Activated naive CD4-positive, alpha-beta T cell treated with anti-CD3 and anti-CD28 coated beads, Interleukin-2, amount 10 ng/mL, durations not matched to agents 7 days and 5 days (primary cell): ENCODE data around the gene TRDMT1.

ENCODE experiments used
- CTCF ChIA-PET: fragments of 350-600 bp; sonication (Branson Sonifier 250); formaldehyde crosslinking; loops from one replicate; lab custom pipeline; 2021; ENCODE audit warnings: antibody characterized with exemption; lab: Charles Lee
- DNase-seq: peaks from one replicate; pipeline ENCODE4 v3.0.0-alpha.2; 2020
- H3K27ac Mint-ChIP-seq: one replicate; pipeline ENCODE4 v1.8.0; 2021; ENCODE audit warnings: mild to moderate bottlenecking, moderate library complexity, mixed read lengths
- H3K27me3 Mint-ChIP-seq: one replicate; pipeline ENCODE4 v1.8.0; 2021; ENCODE audit warnings: mild to moderate bottlenecking, mixed read lengths
- H3K36me3 Mint-ChIP-seq: one replicate; pipeline ENCODE4 v1.8.0; 2021; ENCODE audit warnings: mixed read lengths
- H3K4me1 Mint-ChIP-seq: one replicate; pipeline ENCODE4 v1.8.0; 2021; ENCODE audit warnings: mixed read lengths
- H3K4me3 Mint-ChIP-seq: one replicate; pipeline ENCODE4 v1.8.0; 2021; ENCODE audit warnings: mild to moderate bottlenecking, moderate library complexity, mixed read lengths
- H3K9me3 Mint-ChIP-seq: one replicate; pipeline ENCODE4 v1.8.0; 2021; ENCODE audit warnings: mixed read lengths

Gene TRDMT1

GRCh38 chr10:17196045-17196444 is 5.4 kb downstream of the TRDMT1 start:
- H3K9me3 Mint-ChIP-seq, result no peaks in the 10 kb centered on the region
- H3K36me3 Mint-ChIP-seq, result peaks cover 5% of the 10 kb centered on the region
- DNase-seq, result no peak
- H3K27me3 Mint-ChIP-seq, result peaks cover 5% of the 10 kb centered on the region
- CTCF ChIA-PET, result no interaction called here
- no peak overlapping the region for H3K27ac Mint-ChIP-seq
- H3K4me1 Mint-ChIP-seq, result peaks cover 20% of the 10 kb centered on the region
- H3K4me3 Mint-ChIP-seq, result no peak overlapping the region

GRCh38 chr10:17195083-17195482 is 6.4 kb downstream of the TRDMT1 start:
- CTCF ChIA-PET, result no interaction called here
- H3K27me3 Mint-ChIP-seq, result peaks cover 5% of the 10 kb centered on the region
- no peak overlapping the region for H3K4me3 Mint-ChIP-seq
- H3K9me3 Mint-ChIP-seq, result no peaks in the 10 kb centered on the region
- H3K36me3 Mint-ChIP-seq, result peaks cover 5% of the 10 kb centered on the region
- no peak for DNase-seq
- no peak overlapping the region for H3K27ac Mint-ChIP-seq
- H3K4me1 Mint-ChIP-seq, result peaks cover 11% of the 10 kb centered on the region

GRCh38 chr10:17190602-17191001 is 10.9 kb downstream of the TRDMT1 start:
- CTCF ChIA-PET, result interaction anchor here (1.5 kb wide), 1 partner anchor 15 kb away, joined by 3 read pairs; no protein-coding TSS in a partner anchor
- DNase-seq, result no peak
- Mint-ChIP-seq H3K9me3 (no peaks in the 10 kb centered on the region), H3K4me1 (no peaks in the 10 kb centered on the region), H3K4me3 (no peak overlapping the region), H3K27me3 (peaks cover 5% of the 10 kb centered on the region), H3K27ac (no peak overlapping the region), H3K36me3 (peaks cover 3% of the 10 kb centered on the region)

GRCh38 chr10:17188644-17189172 is 12.8 kb downstream of the TRDMT1 start:
- H3K4me3 Mint-ChIP-seq, result no peak overlapping the region
- no peak overlapping the region for H3K27ac Mint-ChIP-seq
- H3K9me3 Mint-ChIP-seq, result no peaks in the 10 kb centered on the region
- DNase-seq, result no peak
- H3K27me3 Mint-ChIP-seq, result peaks cover 5% of the 10 kb centered on the region
- H3K4me1 Mint-ChIP-seq, result peaks cover 2% of the 10 kb centered on the region
- CTCF ChIA-PET, result no interaction called here
- H3K36me3 Mint-ChIP-seq, result no peaks in the 10 kb centered on the region

GRCh38 chr10:17185873-17186272 is 15.6 kb downstream of the TRDMT1 start:
- Mint-ChIP-seq H3K9me3 (no peaks in the 10 kb centered on the region), H3K27ac (no peak overlapping the region), H3K4me3 (no peak overlapping the region), H3K27me3 (no peaks in the 10 kb centered on the region), H3K4me1 (peaks cover 5% of the 10 kb centered on the region), H3K36me3 (no peaks in the 10 kb centered on the region)
- DNase-seq, result no peak
- CTCF ChIA-PET, result no interaction called here

- no peak for DNase-seq
- H3K9me3 Mint-ChIP-seq, result no peaks in the 10 kb centered on the region
- no peak overlapping the region for H3K27ac Mint-ChIP-seq
- no peaks in the 10 kb centered on the region for H3K36me3 Mint-ChIP-seq
- CTCF ChIA-PET, result interaction anchor here (0.7 to 1.4 kb wide), 3 partner anchors 9 to 330 kb away, joined by 3 read pairs; no protein-coding TSS in a partner anchor
- peaks cover 5% of the 10 kb centered on the region for H3K4me1 Mint-ChIP-seq
- no peaks in the 10 kb centered on the region for H3K27me3 Mint-ChIP-seq
- no peak overlapping the region for H3K4me3 Mint-ChIP-seq
Observed at GRCh38 chr10:17183110-17183509, 18.4 kb downstream of the TRDMT1 start.

- Mint-ChIP-seq H3K4me1 (peaks cover 5% of the 10 kb centered on the region), H3K27me3 (no peaks in the 10 kb centered on the region), H3K4me3 (no peak overlapping the region), H3K27ac (no peak overlapping the region), H3K36me3 (no peaks in the 10 kb centered on the region), H3K9me3 (no peaks in the 10 kb centered on the region)
- CTCF ChIA-PET, result no interaction called here
- DNase-seq, result no peak
Observed at GRCh38 chr10:17181751-17182150, 19.7 kb downstream of the TRDMT1 start.

- no peaks in the 10 kb centered on the region for H3K27me3 Mint-ChIP-seq
- H3K9me3 Mint-ChIP-seq, result no peaks in the 10 kb centered on the region
- DNase-seq, result no peak
- no peaks in the 10 kb centered on the region for H3K36me3 Mint-ChIP-seq
- CTCF ChIA-PET, result no interaction called here
- H3K4me1 Mint-ChIP-seq, result peaks cover 8% of the 10 kb centered on the region
- no peak overlapping the region for H3K27ac Mint-ChIP-seq
- no peak overlapping the region for H3K4me3 Mint-ChIP-seq
Observed at GRCh38 chr10:17181110-17181509, 20.4 kb downstream of the TRDMT1 start.

GRCh38 chr10:17179002-17179401 is 22.5 kb downstream of the TRDMT1 start:
- CTCF ChIA-PET, result interaction anchor here (1.1 kb wide), 1 partner anchor 287 kb away, joined by 3 read pairs; no protein-coding TSS in a partner anchor
- no peaks in the 10 kb centered on the region for H3K9me3 Mint-ChIP-seq
- DNase-seq, result no peak
- H3K27me3 Mint-ChIP-seq, result no peaks in the 10 kb centered on the region
- H3K36me3 Mint-ChIP-seq, result peaks cover 2% of the 10 kb centered on the region
- H3K27ac Mint-ChIP-seq, result no peak overlapping the region
- no peak overlapping the region for H3K4me3 Mint-ChIP-seq
- H3K4me1 Mint-ChIP-seq, result peaks cover 18% of the 10 kb centered on the region

GRCh38 chr10:17178006-17178405 is 23.5 kb downstream of the TRDMT1 start:
- Mint-ChIP-seq H3K9me3 (no peaks in the 10 kb centered on the region), H3K36me3 (peaks cover 4% of the 10 kb centered on the region), H3K27me3 (no peaks in the 10 kb centered on the region), H3K27ac (no peak overlapping the region), H3K4me1 (peaks cover 14% of the 10 kb centered on the region), H3K4me3 (no peak overlapping the region)
- DNase-seq, result no peak
- CTCF ChIA-PET, result interaction anchor here (1.1 kb wide), 1 partner anchor 286 kb away, joined by 3 read pairs; no protein-coding TSS in a partner anchor

GRCh38 chr10:17177014-17177413 is 24.5 kb downstream of the TRDMT1 start:
- H3K4me3 Mint-ChIP-seq, result no peak overlapping the region
- CTCF ChIA-PET, result interaction anchor here (0.6 kb wide), 1 partner anchor 50 kb away, joined by 3 read pairs; no protein-coding TSS in a partner anchor
- H3K36me3 Mint-ChIP-seq, result peaks cover 5% of the 10 kb centered on the region

GRCh38 chr10:17176091-17176490 is 25.4 kb downstream of the TRDMT1 start:
- no peak for DNase-seq
- Mint-ChIP-seq H3K27me3 (no peaks in the 10 kb centered on the region), H3K4me3 (no peak overlapping the region), H3K36me3 (peaks cover 6% of the 10 kb centered on the region), H3K9me3 (no peaks in the 10 kb centered on the region), H3K27ac (no peak overlapping the region), H3K4me1 (peaks cover 13% of the 10 kb centered on the region)
- CTCF ChIA-PET, result no interaction called here

More at GRCh38 chr10:17177014-17177413, 24.5 kb downstream of the TRDMT1 start:
- no peak for DNase-seq
- Mint-ChIP-seq H3K27me3 (no peaks in the 10 kb centered on the region), H3K4me1 (peaks cover 13% of the 10 kb centered on the region), H3K27ac (no peak overlapping the region), H3K9me3 (no peaks in the 10 kb centered on the region)

- DNase-seq, result no peak
- CTCF ChIA-PET, result no interaction called here
- H3K9me3 Mint-ChIP-seq, result no peaks in the 10 kb centered on the region
- H3K4me1 Mint-ChIP-seq, result peaks cover 13% of the 10 kb centered on the region
- H3K4me3 Mint-ChIP-seq, result no peak overlapping the region
- H3K27me3 Mint-ChIP-seq, result no peaks in the 10 kb centered on the region
- no peak overlapping the region for H3K27ac Mint-ChIP-seq
- peaks cover 6% of the 10 kb centered on the region for H3K36me3 Mint-ChIP-seq
Observed at GRCh38 chr10:17175551-17175950, 25.9 kb downstream of the TRDMT1 start.

- Mint-ChIP-seq H3K4me1 (peaks cover 16% of the 10 kb centered on the region), H3K27me3 (no peaks in the 10 kb centered on the region), H3K4me3 (no peak overlapping the region), H3K36me3 (peaks cover 6% of the 10 kb centered on the region), H3K9me3 (no peaks in the 10 kb centered on the region), H3K27ac (no peak overlapping the region)
- no peak for DNase-seq
- CTCF ChIA-PET, result no interaction called here
Observed at GRCh38 chr10:17174626-17175025, 26.8 kb downstream of the TRDMT1 start.

GRCh38 chr10:17171141-17171641 is 30.3 kb downstream of the TRDMT1 start:
- DNase-seq, result no peak
- Mint-ChIP-seq H3K9me3 (no peaks in the 10 kb centered on the region), H3K4me3 (no peak overlapping the region), H3K27me3 (no peaks in the 10 kb centered on the region), H3K4me1 (peaks cover 20% of the 10 kb centered on the region), H3K36me3 (peaks cover 6% of the 10 kb centered on the region), H3K27ac (no peak overlapping the region)
- CTCF ChIA-PET, result no interaction called here
